ENCODE data around the gene CD79B. TPM values are rescaled to one million over a fixed set of nuclear protein-coding genes. Genes with fewer than 3 reads are reported as not detected.

Gene CD79B
- polyA plus RNA-seq, 1 donor: 1.2 TPM

Other genes starting within 250 kb of the CD79B start
- 19.4 TPM for gene LIMD2, start 232.2 kb downstream of the CD79B start, polyA plus RNA-seq
- gene STRADA, start 190.5 kb downstream of the CD79B start, polyA plus RNA-seq: 43.3 TPM
- gene CCDC47, start 158.7 kb downstream of the CD79B start, polyA plus RNA-seq: 104 TPM
- 136 TPM for gene DDX42, start 158.2 kb downstream of the CD79B start, polyA plus RNA-seq
- gene PSMC5, start 104.9 kb downstream of the CD79B start, polyA plus RNA-seq: 106 TPM
- gene FTSJ3, start 104.7 kb downstream of the CD79B start, polyA plus RNA-seq: 49.6 TPM
- 63.6 TPM for gene SMARCD2, start 89.6 kb downstream of the CD79B start, polyA plus RNA-seq
- 0.06 TPM for gene CSH2, start 58.7 kb downstream of the CD79B start, polyA plus RNA-seq
- not detected for gene GH2, start 50.4 kb downstream of the CD79B start, polyA plus RNA-seq
- 0.30 TPM for gene CSH1, start 35.8 kb downstream of the CD79B start, polyA plus RNA-seq
- not detected for gene CSHL1, start 21.1 kb downstream of the CD79B start, polyA plus RNA-seq
- not detected for gene GH1, start 13.5 kb downstream of the CD79B start, polyA plus RNA-seq
- 0.22 TPM for gene SCN4A, start 40.6 kb upstream of the CD79B start, polyA plus RNA-seq
- gene PRR29, start 66.0 kb upstream of the CD79B start, polyA plus RNA-seq: 1.2 TPM
- 15.1 TPM for gene ICAM2, start 88.3 kb upstream of the CD79B start, polyA plus RNA-seq
- 10.3 TPM for gene ERN1, start 197.8 kb upstream of the CD79B start, polyA plus RNA-seq